ES-I3 (cell line): ENCODE measurements around the gene PITPNC1.
"Not testable (repeated sequence)": the region's sequence is repeated elsewhere in the genome, so short reads cannot be mapped to it uniquely, and the experiment has no call there.

Experiments used
- H3K36me3 ChIP-seq: 2 replicates; pipeline ENCODE4 v1.6.1; 2013; ENCODE audit warnings: mild to moderate bottlenecking, low read length, control low read depth, moderate library complexity; ENCODE audit not compliant: insufficient read depth
- H3K4me1 ChIP-seq: 2 replicates; pipeline ENCODE4 v1.6.1; 2013; ENCODE audit warnings: mild to moderate bottlenecking, control low read depth, low read length; ENCODE audit not compliant: insufficient read depth
- H3K9ac ChIP-seq: 2 replicates; pipeline ENCODE4 v1.6.1; 2013; ENCODE audit warnings: low read depth, mild to moderate bottlenecking, low read length, moderate library complexity
- H3K9me3 ChIP-seq: 2 replicates; pipeline ENCODE4 v1.6.1; 2013; ENCODE audit warnings: mild to moderate bottlenecking, low read length, moderate library complexity; ENCODE audit not compliant: control insufficient read depth, insufficient read depth

PITPNC1 gene

DNA sequence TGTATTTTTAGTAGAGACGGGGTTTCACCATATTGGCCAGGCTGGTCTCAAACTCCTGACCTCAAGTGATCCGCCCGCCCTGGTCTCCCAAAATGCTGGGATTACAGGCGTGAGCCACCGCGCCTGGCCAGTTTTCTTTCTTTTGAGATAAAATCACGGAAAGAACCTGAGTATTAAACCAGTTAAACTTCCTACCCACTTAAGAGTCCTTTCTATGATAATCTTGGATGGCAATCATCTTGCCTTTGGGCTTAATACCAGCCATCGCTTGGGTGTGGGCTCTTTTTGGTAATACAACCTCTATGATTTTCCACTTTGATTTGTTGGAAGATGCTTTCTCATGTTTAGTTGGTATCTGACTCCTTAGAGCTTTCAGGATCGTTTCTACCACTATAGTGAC is 24.0 kb downstream of the PITPNC1 start:
- H3K9me3 ChIP-seq: no peaks in the 10 kb centered on the region
- H3K36me3 ChIP-seq: no peaks in the 10 kb centered on the region; the same call in 1 of the 2 replicates
- no peak overlapping the region for H3K9ac ChIP-seq
- peaks cover 17% of the 10 kb centered on the region for H3K4me1 ChIP-seq

DNA sequence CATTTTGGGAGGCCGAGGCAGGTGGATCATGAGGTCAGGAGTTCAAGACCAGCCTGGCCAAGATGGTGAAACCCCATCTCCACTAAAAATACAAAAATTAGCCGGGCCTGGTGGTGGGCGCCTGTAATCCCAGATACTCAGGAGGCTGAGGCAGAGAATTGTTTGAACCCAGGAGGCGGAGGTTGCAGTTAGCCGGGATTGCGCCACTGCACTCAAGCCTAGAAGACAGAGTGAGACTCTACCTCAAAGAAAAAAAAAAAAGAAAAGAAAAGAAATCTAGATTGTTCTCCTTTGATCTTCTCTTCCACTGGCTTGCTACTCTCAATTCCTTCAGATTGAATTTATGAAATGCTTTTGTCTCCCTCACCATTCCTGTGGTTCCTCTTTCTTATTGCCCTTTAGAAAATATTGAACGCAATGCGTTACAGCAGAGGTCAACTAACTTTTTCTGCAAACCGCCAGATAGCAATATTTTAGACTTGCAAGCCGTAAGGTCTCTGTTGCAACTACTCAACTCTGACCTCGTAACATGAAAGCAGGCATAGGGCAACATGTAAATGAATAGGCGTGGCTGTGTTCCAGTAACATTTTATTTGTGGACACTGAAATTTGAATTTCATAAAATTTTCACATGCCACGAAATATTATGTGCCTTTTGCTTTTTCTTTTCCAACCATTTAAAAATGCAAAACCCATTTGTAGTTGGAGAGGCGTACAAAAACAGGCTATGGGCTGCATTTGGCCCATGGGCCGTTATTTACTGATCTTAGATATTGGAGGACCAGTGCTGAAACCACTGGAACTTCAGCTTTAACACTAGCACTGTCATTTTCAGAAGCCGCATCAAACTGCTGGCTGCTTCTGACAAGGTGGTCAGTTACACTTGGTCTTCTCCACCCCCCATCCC is 24.8 kb downstream of the PITPNC1 start:
- Histone ChIP-seq H3K4me1 (peaks cover 17% of the 10 kb centered on the region), H3K36me3 (no peaks in the 10 kb centered on the region; the same call in 1 of the 2 replicates), H3K9ac (no peak overlapping the region), H3K9me3 (no peaks in the 10 kb centered on the region)

DNA sequence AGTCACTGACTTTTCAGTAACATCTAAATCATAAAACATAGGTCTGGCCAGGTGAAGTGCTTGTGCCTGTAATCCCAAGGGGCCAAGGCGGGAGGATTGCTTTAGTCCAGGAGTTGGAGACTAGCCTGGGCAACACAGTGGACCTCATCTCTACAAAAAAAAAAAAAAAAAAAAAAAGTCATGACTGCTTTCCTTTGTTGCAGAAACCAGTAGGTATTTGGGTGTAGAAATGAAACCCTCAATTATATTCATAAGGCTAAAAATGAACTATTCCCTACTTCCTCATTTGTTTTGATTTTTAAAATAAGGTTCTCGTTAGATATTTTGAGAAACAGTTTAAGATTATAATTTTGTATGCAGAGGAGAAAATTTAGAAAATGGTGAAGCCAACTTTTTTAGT is 26.0 kb downstream of the PITPNC1 start:
- H3K36me3 ChIP-seq: no peaks in the 10 kb centered on the region; the same call in 1 of the 2 replicates

DNA sequence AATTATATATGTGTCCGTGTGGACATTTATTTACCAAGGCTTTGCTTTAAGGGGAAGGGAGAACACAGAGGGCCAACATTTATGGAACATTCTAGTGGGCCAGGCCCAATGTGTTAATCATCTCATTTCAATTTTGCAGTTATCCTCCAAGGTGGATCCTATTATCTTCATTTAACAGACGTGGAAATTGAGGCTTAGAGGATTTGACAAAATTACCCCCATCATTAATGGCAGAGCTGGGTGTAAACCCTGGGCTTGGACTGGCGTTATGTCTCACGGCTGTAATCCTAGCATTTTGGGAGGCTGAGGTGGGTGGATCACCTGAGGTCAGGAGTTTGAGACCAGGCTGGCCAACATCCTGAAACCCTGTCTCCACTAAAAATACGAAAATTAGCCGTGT is 26.4 kb downstream of the PITPNC1 start:
- Histone ChIP-seq H3K9me3 (no peaks in the 10 kb centered on the region), H3K4me1 (peaks cover 17% of the 10 kb centered on the region), H3K9ac (no peak overlapping the region), H3K36me3 (no peaks in the 10 kb centered on the region; the same call in 1 of the 2 replicates)

More for the DNA sequence above, 26.0 kb downstream of the PITPNC1 start:
- no peak overlapping the region for H3K9ac ChIP-seq
- H3K4me1 ChIP-seq: peaks cover 17% of the 10 kb centered on the region
- H3K9me3 ChIP-seq: no peaks in the 10 kb centered on the region

DNA sequence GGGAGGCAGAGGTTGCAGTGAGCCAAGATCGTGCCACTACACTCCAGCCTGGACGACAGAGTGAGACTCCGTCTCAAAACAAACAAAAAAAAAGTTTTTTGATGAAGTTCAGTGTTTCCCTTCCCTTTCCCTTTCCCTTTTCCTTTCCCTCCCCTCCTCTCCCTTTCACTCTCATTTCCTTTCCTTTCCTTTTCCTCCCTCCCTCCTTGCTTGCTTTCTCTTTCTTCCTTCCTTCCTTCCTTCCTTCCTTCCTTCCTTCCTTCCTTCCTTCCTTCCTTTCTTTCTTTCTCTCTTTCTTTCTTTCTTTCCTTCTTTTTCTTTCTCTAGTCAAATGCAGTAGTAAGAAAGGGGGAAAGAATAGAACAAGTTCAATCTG is 31.4 kb downstream of the PITPNC1 start:
- H3K36me3 ChIP-seq, H3K9ac ChIP-seq, H3K4me1 ChIP-seq, H3K9me3 ChIP-seq: not testable (repeated sequence)

DNA sequence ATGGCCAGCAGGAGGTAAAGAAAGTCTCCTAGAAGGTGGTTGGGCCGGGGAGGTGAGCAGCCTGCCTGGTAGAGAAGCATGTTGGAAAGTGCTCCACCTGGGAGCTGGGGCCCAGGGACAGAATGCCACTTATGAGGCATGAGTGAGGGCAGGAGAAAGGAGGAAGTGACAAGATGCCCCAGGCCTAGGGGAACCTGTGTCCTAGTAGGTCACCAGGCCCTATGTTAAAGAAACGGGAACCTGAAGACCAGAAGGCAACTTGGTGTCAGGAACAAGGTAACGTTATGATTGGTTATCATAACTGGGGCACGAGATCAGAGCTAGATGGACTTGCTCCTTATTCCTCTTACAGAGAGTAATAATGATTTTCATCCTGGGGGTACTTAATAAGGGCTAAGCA is 34.3 kb downstream of the PITPNC1 start:
- no peaks in the 10 kb centered on the region for H3K36me3 ChIP-seq
- no peak overlapping the region for H3K9ac ChIP-seq
- H3K9me3 ChIP-seq: peaks cover 5% of the 10 kb centered on the region; the same call in 1 of the 2 replicates
- no peaks in the 10 kb centered on the region for H3K4me1 ChIP-seq

DNA sequence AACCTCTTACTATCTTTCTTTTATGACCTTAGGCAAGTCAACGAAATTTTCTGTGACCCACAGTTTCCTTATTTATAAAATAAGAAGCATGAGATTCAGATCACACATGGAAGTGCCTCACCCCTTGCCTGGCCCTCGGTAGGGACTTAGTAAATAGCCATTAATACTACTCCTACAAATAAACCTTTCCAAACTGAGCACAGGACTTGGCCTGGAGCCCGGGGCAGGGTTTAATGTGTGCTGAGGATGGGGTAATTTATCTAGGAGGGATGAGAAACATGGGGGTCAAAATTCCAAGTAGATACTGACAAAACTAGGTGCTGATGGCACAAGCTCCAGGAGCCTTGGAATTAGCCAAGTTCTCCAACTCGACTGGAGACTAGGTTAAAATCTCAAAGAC is 35.0 kb downstream of the PITPNC1 start:
- no peak overlapping the region for H3K9ac ChIP-seq
- no peaks in the 10 kb centered on the region for H3K4me1 ChIP-seq
- H3K36me3 ChIP-seq: no peaks in the 10 kb centered on the region
- peaks cover 5% of the 10 kb centered on the region; the same call in 1 of the 2 replicates for H3K9me3 ChIP-seq

DNA sequence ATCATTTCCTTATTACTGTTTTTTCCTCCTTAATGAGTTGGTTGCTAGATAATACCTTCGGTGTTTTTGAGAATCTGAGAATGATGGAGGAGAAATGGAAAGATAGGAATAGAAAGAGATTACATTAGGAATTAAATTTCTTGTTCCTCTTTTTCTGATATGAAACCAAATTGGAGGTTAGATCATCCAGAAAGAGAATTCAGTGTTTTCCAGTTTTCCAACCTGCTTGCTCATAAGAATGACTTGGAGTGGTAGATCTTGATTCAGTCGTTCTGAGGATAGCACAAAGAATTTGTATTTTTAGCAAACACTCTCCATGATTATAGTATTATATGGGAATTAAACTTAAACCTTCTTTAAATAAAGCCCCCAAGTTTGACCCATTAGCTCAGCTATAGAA is 35.9 kb downstream of the PITPNC1 start:
- Histone ChIP-seq H3K9me3 (peaks cover 5% of the 10 kb centered on the region; the same call in 1 of the 2 replicates), H3K36me3 (no peaks in the 10 kb centered on the region), H3K9ac (no peak overlapping the region), H3K4me1 (no peaks in the 10 kb centered on the region)

DNA sequence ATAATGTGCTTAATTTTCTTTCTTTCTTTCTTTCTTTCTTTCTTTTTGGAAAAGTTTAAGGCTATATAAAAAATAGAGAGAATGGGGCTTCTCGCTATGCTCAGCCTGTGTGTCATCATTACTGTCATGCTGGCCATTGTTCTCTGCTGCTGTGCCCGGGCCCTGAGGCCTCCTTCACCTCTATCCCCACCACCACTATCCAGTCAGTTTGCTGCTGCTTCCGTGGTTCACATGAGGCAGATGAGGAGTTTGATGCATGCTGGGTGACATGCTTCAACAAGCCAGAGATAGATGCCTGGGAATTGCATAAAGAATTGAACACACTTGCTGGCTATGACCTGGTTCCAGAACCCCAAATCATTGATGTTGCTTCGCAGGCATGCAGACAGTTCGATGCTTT is 36.3 kb downstream of the PITPNC1 start:
- Histone ChIP-seq H3K9ac (no peak overlapping the region), H3K4me1 (0 out of 2 replicates have a peak, but pooled peaks cover 3% of the 10 kb centered on the region)

DNA sequence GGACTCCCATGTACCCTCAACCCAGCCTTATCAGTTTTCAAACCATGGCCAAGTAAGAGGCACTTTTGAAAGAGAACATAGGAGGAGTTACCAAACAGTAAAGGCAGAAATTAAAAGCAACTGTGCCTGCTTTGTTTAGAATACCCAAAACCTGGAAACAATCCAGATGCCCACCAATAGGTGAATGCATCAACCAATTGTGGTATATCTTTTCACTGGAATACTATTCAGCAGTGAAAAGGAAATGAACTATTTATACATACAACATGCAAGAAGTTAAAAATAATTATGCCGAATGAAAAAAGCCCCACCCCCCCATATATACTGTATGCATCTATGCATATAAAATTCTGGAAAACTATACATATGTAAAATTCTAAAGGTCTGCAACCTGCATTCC is 37.0 kb downstream of the PITPNC1 start:
- Histone ChIP-seq H3K9me3 (peaks cover 5% of the 10 kb centered on the region; the same call in 1 of the 2 replicates), H3K36me3 (no peaks in the 10 kb centered on the region), H3K9ac (no peak overlapping the region), H3K4me1 (0 out of 2 replicates have a peak, but pooled peaks cover 3% of the 10 kb centered on the region)

More for the DNA sequence above, 36.3 kb downstream of the PITPNC1 start:
- Histone ChIP-seq H3K36me3 (no peaks in the 10 kb centered on the region), H3K9me3 (peaks cover 5% of the 10 kb centered on the region; the same call in 1 of the 2 replicates)

DNA sequence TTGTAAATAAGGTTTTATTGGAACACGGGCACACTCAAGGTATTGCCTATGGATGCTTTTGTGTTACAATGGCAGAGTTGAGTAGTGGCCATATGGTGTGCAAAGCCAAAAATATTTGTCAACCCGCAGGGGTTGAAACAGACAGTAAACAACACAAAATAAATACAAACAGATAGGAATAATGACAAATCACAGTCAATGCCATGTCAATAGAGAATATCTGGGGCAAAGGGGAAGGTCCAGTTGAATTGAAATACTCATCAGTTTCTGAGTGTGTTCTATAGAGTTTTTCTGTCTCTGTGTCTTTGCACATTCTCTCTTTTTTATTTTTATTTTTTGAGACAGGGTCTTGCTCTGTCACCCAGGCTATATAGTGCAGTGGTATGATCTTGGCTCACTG is 37.5 kb downstream of the PITPNC1 start:
- Histone ChIP-seq H3K9ac (no peak overlapping the region), H3K9me3 (peaks cover 5% of the 10 kb centered on the region; the same call in 1 of the 2 replicates), H3K36me3 (no peaks in the 10 kb centered on the region), H3K4me1 (0 out of 2 replicates have a peak, but pooled peaks cover 3% of the 10 kb centered on the region)

DNA sequence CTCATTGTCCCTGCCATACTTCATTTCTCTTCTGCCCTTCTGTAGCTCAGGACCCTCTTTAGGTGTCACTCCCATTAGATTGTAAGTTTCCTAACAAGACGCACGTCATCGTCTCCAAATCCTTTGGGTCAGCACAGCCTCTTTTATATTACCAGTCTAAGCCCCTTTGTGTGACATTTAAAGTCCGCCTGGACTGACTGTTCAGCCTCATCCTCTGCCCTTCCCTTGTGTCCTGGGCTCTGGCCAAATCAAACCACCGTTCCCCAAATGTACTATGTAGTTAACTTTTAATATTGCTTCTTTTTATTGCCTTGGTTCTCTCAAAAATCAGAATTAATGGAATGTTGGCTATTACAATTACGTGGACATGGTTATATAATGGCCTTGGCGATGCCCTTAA is 38.2 kb downstream of the PITPNC1 start:
- peaks cover 5% of the 10 kb centered on the region; the same call in 1 of the 2 replicates for H3K9me3 ChIP-seq

DNA sequence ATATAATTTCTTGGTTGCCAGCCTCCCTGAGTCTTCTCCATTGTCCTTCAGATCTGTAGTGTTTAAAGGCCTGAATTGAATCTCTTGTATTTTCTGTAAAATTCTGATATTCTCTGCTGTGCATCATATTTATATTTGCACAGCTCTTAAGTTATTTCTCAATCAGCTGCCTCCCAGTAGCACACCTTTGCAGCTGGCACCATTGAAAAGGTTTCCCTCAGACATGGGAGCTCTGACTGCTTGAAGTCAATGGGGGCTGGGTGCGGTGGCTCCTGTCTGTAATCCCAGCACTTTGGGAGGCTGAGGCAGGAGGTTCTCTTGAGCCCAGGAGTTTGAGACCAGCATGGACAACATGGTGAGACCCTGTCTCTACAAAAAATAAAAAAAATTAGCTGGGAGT is 40.4 kb downstream of the PITPNC1 start:
- peaks cover 5% of the 10 kb centered on the region; the same call in 1 of the 2 replicates for H3K9me3 ChIP-seq
- peaks cover 14% of the 10 kb centered on the region for H3K4me1 ChIP-seq
- no peaks in the 10 kb centered on the region for H3K36me3 ChIP-seq

More for the DNA sequence above, 38.2 kb downstream of the PITPNC1 start:
- Histone ChIP-seq H3K9ac (no peak overlapping the region), H3K36me3 (no peaks in the 10 kb centered on the region), H3K4me1 (0 out of 2 replicates have a peak, but pooled peaks cover 3% of the 10 kb centered on the region)

DNA sequence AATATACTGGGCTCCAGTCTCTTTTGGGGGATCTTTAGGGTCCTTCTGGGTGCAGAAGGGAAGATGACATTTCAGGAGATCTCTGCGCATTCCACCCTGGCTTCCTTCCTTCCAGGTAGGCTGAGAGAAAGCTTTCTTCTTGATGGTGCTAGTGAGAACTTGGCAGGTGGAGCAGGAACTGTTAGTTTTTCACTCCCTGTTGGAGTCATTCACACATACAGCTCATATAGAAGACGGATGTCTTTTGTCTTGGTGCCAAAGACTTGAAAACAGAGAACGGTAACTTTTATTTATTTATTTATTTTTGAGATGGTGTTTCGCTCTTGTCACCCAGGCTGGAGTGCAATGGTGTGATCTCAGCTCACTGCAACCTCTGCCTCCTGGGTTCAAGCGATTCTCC is 43.9 kb downstream of the PITPNC1 start:
- H3K4me1 ChIP-seq: peaks cover 14% of the 10 kb centered on the region
- no peaks in the 10 kb centered on the region for H3K36me3 ChIP-seq
- no peak overlapping the region for H3K9ac ChIP-seq
- H3K9me3 ChIP-seq: no peaks in the 10 kb centered on the region

More for the DNA sequence above, 40.4 kb downstream of the PITPNC1 start:
- H3K9ac ChIP-seq: no peak overlapping the region

DNA sequence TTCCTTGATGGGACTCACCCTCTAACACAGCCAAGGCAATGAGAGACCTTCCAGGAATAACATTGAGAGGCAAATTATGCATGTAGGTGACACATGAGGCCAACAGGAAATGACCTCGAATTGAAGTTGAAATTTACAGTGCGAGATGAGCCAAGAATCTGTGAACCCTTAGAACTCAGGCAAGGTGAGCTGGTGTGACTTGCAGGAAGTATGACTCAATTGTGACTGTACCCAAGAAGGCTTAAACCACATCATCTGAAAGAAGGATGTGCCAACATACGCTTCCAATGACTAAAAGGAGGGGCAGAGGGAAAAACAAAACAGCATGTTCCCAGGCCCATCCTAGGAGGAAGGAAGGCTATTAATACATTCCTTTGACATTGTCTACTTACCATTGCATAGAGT is 44.8 kb downstream of the PITPNC1 start:
- Histone ChIP-seq H3K36me3 (no peaks in the 10 kb centered on the region), H3K4me1 (peaks cover 14% of the 10 kb centered on the region), H3K9me3 (no peaks in the 10 kb centered on the region), H3K9ac (no peak overlapping the region)
